SU-DHL-6 (cell line): ENCODE results near the gene EIF1B.

Experiments used
- EZH2phosphoT487 ChIP-seq: fragments of 200-600 bp; sonication (generic), shearing (Covaris generic); conservative IDR thresholded peaks from 2 replicates; pipeline ENCODE4 v1.6.1; 2018; ENCODE audit warnings: mild to moderate bottlenecking, antibody characterized with exemption, low read length, moderate library complexity, mixed read lengths
- TF ChIP-seq, protein P1 (sequence below): fragments of 200-600 bp; sonication (generic); IDR thresholded peaks from one replicate; pipeline ENCODE4 v1.5.1; 2017; ENCODE audit warnings: antibody characterized with exemption, mild to moderate bottlenecking, low read length, moderate library complexity; ENCODE audit not compliant: insufficient read depth, poor library complexity, severe bottlenecking

GRCh38 chr3:40336101-40336500, 26.6 kb downstream of the EIF1B start:
- TF ChIP-seq, protein P1, sequence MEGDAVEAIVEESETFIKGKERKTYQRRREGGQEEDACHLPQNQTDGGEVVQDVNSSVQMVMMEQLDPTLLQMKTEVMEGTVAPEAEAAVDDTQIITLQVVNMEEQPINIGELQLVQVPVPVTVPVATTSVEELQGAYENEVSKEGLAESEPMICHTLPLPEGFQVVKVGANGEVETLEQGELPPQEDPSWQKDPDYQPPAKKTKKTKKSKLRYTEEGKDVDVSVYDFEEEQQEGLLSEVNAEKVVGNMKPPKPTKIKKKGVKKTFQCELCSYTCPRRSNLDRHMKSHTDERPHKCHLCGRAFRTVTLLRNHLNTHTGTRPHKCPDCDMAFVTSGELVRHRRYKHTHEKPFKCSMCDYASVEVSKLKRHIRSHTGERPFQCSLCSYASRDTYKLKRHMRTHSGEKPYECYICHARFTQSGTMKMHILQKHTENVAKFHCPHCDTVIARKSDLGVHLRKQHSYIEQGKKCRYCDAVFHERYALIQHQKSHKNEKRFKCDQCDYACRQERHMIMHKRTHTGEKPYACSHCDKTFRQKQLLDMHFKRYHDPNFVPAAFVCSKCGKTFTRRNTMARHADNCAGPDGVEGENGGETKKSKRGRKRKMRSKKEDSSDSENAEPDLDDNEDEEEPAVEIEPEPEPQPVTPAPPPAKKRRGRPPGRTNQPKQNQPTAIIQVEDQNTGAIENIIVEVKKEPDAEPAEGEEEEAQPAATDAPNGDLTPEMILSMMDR = no peak
- TF ChIP-seq EZH2phosphoT487 = no peak
